8988T (cell line): ENCODE measurements around the gene RAB41.
"Not testable (repeated sequence)": the region's sequence is repeated elsewhere in the genome, so short reads cannot be mapped to it uniquely, and the experiment has no call there.

Experiments used
- DNase-seq: peaks from one replicate; pipeline ENCODE4 v3.0.0; 2011

RAB41 gene

GRCh38 chrX:70281951-70282350 is at the start of gene RAB41:
Gene RAB41, plus strand, starts transcription at chrX:70282172. Its CDS starts 46 bp downstream, at chrX:70282218.
- DNase-seq: no peak

- DNase-seq: no peak
These were observed 47.6 kb upstream of the RAB41 start, which contains the start of gene AWAT1 for GRCh38 chrX:70234355-70234754. Gene AWAT1, plus strand, starts transcription at chrX:70234655. Its CDS starts 41 bp downstream, at chrX:70234696.

DNA sequence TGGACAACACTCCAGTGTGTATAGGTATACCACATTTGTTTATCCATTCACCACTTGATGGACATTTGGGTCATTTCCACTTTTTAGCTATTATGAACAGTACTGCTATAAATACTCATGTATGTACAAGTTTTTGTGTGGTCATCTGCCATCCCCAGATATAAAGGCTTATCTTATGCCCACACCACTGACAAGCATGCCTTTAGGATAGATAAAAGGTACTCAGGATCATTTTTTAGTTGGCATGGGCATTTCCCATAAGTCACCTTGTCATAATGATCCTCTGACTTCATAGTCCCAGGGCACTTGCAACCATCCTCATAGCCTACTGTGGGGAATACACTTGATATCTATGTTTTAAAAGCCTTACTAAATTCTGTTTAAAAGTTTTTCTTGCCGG is 41.2 kb upstream of the RAB41 start:
- no peak for DNase-seq

- no peak for DNase-seq
These were observed 40.5 kb upstream of the RAB41 start for GRCh38 chrX:70241501-70241900.

DNA sequence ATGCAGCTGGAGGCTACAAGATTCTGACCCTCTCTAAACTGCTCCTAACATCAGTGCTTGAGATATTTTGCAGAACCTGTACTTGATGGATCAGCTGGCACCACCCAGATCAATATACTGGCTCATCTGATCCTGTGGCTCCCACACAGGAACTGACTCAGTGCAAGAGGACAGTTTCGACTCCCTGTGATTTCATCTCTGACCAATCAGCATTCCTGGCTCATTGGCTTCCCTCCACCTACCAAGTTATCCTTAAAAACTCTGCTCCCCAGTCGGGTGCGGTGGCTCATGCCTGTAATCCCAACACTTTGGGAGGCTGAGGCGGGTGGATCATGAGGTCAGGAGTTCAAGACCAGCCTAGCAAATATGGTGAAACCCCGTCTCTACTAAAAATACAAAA is 38.4 kb upstream of the RAB41 start:
- not testable (repeated sequence) for DNase-seq

DNA sequence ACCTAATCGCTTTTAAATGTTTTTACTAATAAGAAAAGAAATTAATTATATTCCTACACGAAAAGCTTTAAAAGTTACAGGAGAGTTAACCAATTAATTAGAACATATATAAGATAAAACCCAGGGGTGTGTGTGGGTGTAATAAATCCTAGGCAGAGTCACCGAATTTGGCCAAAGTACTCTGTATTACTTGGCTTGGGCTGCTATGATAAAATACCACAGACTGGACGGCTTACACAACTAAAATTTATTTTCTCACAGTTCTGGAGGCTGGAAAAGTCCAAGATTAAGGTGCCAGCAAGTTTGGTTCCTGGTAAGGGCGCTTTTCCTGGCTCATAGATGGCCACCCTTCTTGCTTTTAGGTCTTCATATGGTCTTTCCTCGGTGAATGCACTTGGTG is 37.1 kb upstream of the RAB41 start:
- no peak for DNase-seq

DNA sequence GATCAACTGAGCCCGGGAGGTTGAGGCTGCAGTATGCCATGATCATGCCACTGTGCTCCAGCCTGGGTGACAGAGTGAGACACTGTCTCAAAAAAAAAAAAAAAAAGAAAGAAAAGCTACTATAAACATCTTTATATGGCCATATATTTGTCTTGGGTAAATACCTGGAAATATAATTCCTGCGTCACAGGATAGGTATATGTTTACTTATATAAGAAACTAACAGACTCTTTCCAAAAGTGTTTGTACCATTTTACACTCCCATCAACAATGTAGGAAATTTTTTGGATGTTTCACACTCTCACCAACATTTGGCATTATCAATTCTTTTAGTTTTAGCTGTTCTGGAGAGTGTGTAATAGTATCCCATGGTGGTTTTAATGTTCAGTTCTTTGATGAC is 34.7 kb upstream of the RAB41 start:
- no peak for DNase-seq

DNA sequence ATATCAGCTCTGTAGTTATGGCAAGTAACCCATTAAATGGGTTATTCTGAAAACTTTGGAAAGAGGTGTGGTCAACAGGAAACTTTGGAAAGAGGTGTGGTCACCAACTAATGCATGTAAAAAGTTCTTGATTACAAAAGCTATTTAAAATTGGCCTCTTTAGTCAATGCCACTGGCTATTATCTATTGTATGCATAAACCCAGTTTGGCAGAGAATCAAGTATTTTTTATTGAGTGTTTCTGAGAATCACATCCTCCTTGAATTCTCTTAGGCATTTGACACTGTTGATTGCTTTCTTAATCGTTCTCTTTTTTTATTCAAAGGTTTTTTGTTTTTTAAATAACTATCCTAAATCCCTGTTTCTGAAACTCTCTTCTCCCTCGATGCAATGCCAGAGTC is 29.5 kb upstream of the RAB41 start:
- DNase-seq: no peak

- no peak for DNase-seq
These were observed 28.5 kb upstream of the RAB41 start for GRCh38 chrX:70253377-70254062.

- no peak for DNase-seq
These were observed 27.9 kb upstream of the RAB41 start for GRCh38 chrX:70254063-70254400.

- no peak for DNase-seq
These were observed 27.1 kb upstream of the RAB41 start for GRCh38 chrX:70254909-70255308.

DNA sequence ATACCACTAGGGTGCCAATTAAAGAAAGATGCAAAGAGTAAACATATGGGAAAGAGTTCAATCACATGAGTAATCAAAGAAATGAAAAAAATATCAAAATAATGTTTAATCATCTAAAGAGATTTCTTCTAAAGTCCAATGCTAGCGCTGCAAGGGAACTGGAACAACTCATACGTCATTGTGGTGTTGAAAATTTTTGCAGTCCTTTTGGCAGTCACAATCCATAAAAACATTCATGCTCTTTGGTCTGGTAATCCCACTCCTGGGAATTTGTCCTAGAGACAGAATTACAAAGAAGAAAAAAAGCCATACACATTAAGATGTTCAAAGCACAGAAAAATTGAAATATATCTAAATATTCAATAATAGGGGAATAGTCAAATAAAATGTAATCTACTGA is 26.5 kb upstream of the RAB41 start:
- DNase-seq: no peak

DNA sequence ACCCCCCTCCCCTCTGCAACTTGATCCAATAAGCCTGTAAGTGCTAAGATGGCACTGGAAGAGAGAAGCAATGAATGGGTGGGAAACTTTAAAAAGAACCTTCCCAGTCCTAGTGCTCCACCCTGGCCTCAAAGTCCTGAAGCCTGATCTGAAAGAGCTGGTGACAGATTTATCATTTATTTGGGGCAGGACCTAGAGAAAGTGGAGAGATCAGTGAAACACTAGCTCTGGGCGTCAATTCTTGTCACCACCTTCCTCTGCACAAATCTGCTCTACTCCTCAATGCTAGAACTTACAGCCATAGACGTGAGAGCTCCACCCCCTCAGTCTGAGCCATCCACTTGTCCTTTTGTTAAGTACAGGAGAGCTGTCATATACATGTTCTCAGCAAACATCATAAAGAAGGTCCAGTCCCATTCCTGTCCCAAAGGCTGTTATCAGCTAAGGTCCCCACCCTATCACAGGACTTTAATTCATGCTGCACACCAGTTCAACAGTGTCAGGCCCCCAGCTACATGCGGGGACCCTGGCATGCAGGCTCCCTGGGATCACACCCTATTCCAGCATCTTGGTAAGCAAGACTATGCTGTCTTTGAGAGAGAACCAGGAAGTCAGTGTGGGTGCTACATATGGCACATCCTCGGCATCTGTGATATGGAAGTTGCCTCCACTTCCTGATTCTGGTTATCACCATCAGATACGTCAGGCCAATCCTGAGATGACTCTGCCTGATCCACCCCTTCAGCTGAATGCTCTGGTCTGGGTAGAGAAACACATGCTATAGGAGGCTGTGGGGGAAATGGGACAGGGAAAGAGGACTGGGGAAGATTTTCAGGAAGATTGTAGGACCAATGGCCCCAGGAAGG is 24.3 kb upstream of the RAB41 start:
- no peak for DNase-seq

GRCh38 chrX:70260104-70260503 is 21.9 kb upstream of the RAB41 start, which contains the start of gene P2RY4:
Gene P2RY4, minus strand, starts transcription at chrX:70260204. Its CDS starts 580 bp downstream, at chrX:70259624.
- no peak for DNase-seq

GRCh38 chrX:70262952-70263567 is 18.9 kb upstream of the RAB41 start:
- no peak for DNase-seq

- no peak for DNase-seq
These were observed 17.2 kb upstream of the RAB41 start for GRCh38 chrX:70264784-70265183.

- no peak for DNase-seq
These were observed 13.9 kb upstream of the RAB41 start, which contains the start of gene ARR3 for GRCh38 chrX:70268034-70268433. Gene ARR3, plus strand, starts transcription at chrX:70268334. Its CDS starts 1,052 bp downstream, at chrX:70269386.

DNA sequence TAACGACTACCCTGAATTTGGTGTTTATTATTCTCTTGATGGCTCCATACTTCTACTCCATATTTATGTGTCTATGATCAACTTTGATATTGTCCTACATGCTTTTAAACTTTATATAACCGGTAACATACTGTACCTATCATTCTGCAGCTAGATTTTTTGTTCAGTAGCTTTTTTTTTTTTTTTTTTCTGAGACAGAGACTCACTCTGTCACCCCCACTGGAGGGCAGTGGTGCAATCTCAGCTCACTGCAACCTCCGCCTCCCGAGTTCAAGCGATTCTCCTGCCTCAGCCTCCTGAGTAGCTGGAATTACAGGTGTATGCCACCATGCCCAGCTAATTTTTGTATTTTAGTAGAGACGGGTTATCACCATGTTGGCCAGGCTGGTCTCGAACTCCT is 7.9 kb upstream of the RAB41 start:
- DNase-seq: not testable (repeated sequence)

- DNase-seq: no peak
These were observed 2.9 kb upstream of the RAB41 start for GRCh38 chrX:70279081-70279480.

GRCh38 chrX:70280573-70280972 is 1.4 kb upstream of the RAB41 start:
- no peak for DNase-seq

DNA sequence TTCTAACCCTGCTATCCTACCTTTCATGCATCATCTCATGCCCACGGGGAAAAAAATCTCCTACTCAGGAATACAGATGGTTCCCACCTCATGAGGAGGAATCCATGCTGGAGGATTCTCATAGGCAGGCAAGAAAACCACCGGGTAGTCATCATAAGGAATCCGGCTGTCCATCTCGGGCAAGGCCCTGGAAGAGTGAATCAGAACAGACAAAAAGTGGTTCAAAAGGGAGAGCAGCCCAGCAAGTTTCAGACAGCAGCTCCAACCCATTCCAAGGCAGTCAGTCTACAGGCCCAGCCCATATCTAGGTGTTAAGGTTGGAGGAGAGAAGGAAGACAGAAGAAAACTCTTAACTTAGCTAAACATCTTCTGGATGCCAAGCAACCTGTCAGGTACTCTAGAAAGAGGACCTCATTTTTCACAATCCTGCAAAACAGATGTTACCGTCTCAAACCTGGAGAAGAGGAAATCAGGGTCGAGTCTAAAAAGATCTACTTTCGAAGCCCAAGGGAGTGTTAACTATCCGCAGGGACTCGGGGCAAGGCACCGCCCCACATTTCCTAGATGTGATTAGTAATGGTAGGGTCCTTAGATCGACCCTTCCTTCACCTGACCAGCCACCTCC is 7.3 kb downstream of the RAB41 start:
- DNase-seq: no peak

DNA sequence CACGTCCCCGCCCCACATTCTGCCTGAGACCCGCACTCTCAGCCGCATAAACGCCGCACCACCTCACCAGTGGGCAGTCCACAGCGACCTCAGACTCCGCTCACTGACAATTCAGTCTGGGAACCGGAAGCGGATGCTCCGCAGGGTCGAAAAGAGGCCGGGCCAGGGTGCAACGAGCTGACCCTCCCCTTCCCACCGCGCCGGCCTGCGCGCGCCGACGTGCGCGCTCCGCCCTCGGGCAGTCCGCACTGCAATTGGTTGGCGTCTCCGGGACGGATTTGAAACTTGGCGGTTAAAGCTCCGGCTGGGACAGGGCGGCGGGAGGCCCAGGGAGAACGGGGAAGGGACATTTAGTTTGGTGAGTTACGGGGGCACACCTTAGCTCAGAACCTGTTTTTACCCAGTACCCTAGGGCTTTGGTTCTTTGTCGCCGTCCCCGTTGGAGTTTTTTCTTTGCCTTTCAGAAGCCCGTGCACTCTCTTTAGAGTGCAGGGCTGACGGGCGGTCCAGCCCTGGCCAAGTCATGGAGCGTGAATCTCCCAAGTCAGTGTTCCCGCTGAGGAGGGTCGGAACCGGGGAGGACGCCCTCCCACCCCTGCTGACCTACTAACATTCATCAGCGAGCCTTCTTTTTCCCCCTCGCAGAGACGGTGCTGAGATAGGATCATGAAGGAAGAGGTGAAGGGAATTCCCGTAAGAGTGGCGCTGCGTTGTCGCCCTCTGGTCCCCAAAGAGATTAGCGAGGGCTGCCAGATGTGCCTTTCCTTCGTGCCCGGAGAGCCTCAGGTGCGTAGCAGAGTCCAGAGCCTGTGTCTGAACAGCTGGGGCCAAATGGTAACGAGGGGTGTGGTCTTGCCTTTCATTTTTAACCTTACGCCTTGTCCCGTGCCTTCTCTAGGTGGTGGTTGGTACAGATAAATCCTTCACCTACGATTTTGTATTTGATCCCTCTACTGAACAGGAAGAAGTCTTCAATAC is 8.1 kb downstream of the RAB41 start, which contains the start of the genes KIF4A and PDZD11:
KIF4A (plus strand) TSS at position 312 of the 978 bp plus-strand sequence; CDS start at position 667, 355 bp downstream.
PDZD11 (minus strand) TSS at position 135 of the 978 bp plus-strand sequence. CDS start 586 bp downstream, outside the sequence.
- DNase-seq: peak; percentile 63
